OCI-LY1 (cell line): Measurements from ENCODE around the gene KCNA10.
"Not testable (repeated sequence)": the region's sequence is repeated elsewhere in the genome, so short reads cannot be mapped to it uniquely, and the experiment has no call there.

Experiments
- H2AFZ ChIP-seq: fragments of 200-600 bp; sonication (generic), shearing (Covaris generic); 2 replicates; pipeline ENCODE4 v1.6.0; 2014; ENCODE audit warnings: antibody characterized with exemption, mild to moderate bottlenecking, low read length
- H3F3A ChIP-seq: fragments of 200-600 bp; sonication (generic), shearing (Covaris generic); 2 replicates; pipeline ENCODE4 v1.6.0; 2014; ENCODE audit warnings: mild to moderate bottlenecking, antibody characterized with exemption, low read length, moderate library complexity; ENCODE audit not compliant: insufficient read depth
- H3K27ac ChIP-seq: fragments of 200-600 bp; sonication (generic); 2 replicates; pipeline ENCODE4 v1.5.1; 2014; ENCODE audit warnings: low read length, mixed run types, mild to moderate bottlenecking, low read depth; ENCODE audit not compliant: poor library complexity, severe bottlenecking
- H3K27me3 ChIP-seq: fragments of 200-600 bp; sonication (generic); 2 replicates; pipeline ENCODE4 v1.6.0; 2014; ENCODE audit warnings: antibody characterized with exemption, mild to moderate bottlenecking, low read length, moderate library complexity; ENCODE audit not compliant: insufficient read depth
- H3K36me3 ChIP-seq: fragments of 200-600 bp; sonication (generic); 2 replicates; pipeline ENCODE4 v1.6.1; 2014; ENCODE audit warnings: mild to moderate bottlenecking, antibody characterized with exemption, low read length, moderate library complexity, mixed read lengths; ENCODE audit not compliant: insufficient read depth
- H3K4me1 ChIP-seq: fragments of 200-600 bp; sonication (generic); 2 replicates; pipeline ENCODE4 v1.5.1; 2014; ENCODE audit warnings: mild to moderate bottlenecking, low read length, moderate library complexity; ENCODE audit not compliant: insufficient read depth, severe bottlenecking
- H3K4me2 ChIP-seq: fragments of 200-600 bp; sonication (generic), shearing (Covaris generic); 2 replicates; pipeline ENCODE4 v1.6.1; 2014; ENCODE audit warnings: low read length
- H3K4me3 ChIP-seq: fragments of 200-600 bp; sonication (generic); 2 replicates; pipeline ENCODE4 v1.5.1; 2014; ENCODE audit warnings: low read length, low read depth, mild to moderate bottlenecking, mixed read lengths; ENCODE audit not compliant: poor library complexity, severe bottlenecking
- H3K79me2 ChIP-seq: fragments of 200-600 bp; shearing (Covaris generic); 2 replicates; pipeline ENCODE4 v1.6.1; 2016; ENCODE audit warnings: mixed run types, low read length, mixed read lengths; ENCODE audit not compliant: insufficient read depth
- H3K9ac ChIP-seq: fragments of 200-600 bp; sonication (generic), shearing (Covaris generic); 2 replicates; pipeline ENCODE4 v1.6.1; 2014; ENCODE audit warnings: mild to moderate bottlenecking, low read length, mixed read lengths
- H3K9me2 ChIP-seq: fragments of 200-600 bp; sonication (generic), shearing (Covaris generic); 2 replicates; pipeline ENCODE4 v1.6.1; 2014; ENCODE audit warnings: low read depth, mild to moderate bottlenecking, low read length, mixed read lengths
- H3K9me3 ChIP-seq: fragments of 200-600 bp; shearing (Covaris generic); 2 replicates; pipeline ENCODE4 v1.6.1; 2014; ENCODE audit warnings: low read length, mixed read lengths
- H4K20me1 ChIP-seq: fragments of 200-600 bp; sonication (generic), shearing (Covaris generic); 2 replicates; pipeline ENCODE4 v1.6.0; 2016; ENCODE audit warnings: mild to moderate bottlenecking, low read length; ENCODE audit not compliant: insufficient read depth
- EZH2 ChIP-seq: fragments of 200-600 bp; sonication (generic), shearing (Covaris generic); IDR thresholded peaks from 2 replicates; pipeline ENCODE4 v1.8.0; 2017; ENCODE audit warnings: borderline replicate concordance, mixed run types, mild to moderate bottlenecking, antibody characterized with exemption, low read length, moderate library complexity, mixed read lengths
- TF ChIP-seq, protein P1 (sequence below): fragments of 200-600 bp; sonication (generic), shearing (Covaris generic); IDR thresholded peaks from 2 replicates; pipeline ENCODE4 v1.5.1; 2017; ENCODE audit warnings: mild to moderate bottlenecking, antibody characterized with exemption, low read length, moderate library complexity, mixed read lengths

KCNA10 gene

DNA sequence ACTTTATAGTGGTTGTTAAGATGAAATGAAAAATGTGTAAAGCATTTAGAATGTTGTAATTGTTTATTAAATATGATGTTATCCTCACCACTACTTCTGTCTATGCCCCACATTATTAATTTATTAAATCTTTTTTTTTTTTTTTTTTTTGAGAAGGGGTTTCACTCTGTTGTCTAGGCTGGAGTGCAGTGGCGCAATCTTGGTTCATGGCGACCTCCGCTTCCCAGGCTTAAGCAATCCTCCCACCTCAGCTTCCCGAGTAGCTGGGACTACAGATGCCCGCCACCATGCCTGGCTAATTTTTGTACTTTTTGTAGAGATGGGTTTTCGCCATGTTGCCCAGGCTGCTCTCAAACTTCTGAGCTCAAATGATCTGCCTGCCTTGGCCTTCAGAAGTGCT is 7.5 kb downstream of the KCNA10 start:
- Histone ChIP-seq H3K27ac (no peak overlapping the region), H3K9ac (no peak overlapping the region), H3K4me1 (no peaks in the 10 kb centered on the region), H3K79me2 (no peaks in the 10 kb centered on the region), H3K9me2 (no peaks in the 10 kb centered on the region), H3K36me3 (no peaks in the 10 kb centered on the region), H3F3A (no peaks in the 10 kb centered on the region), H3K9me3 (no peaks in the 10 kb centered on the region), H2AFZ (no peak overlapping the region), H3K4me3 (no peak overlapping the region), H3K4me2 (no peak overlapping the region), H3K27me3 (no peaks in the 10 kb centered on the region; the same call in 1 of the 2 replicates), H4K20me1 (no peaks in the 10 kb centered on the region)
- no peak for TF ChIP-seq EZH2
- TF ChIP-seq, protein P1, sequence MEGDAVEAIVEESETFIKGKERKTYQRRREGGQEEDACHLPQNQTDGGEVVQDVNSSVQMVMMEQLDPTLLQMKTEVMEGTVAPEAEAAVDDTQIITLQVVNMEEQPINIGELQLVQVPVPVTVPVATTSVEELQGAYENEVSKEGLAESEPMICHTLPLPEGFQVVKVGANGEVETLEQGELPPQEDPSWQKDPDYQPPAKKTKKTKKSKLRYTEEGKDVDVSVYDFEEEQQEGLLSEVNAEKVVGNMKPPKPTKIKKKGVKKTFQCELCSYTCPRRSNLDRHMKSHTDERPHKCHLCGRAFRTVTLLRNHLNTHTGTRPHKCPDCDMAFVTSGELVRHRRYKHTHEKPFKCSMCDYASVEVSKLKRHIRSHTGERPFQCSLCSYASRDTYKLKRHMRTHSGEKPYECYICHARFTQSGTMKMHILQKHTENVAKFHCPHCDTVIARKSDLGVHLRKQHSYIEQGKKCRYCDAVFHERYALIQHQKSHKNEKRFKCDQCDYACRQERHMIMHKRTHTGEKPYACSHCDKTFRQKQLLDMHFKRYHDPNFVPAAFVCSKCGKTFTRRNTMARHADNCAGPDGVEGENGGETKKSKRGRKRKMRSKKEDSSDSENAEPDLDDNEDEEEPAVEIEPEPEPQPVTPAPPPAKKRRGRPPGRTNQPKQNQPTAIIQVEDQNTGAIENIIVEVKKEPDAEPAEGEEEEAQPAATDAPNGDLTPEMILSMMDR: no peak

DNA sequence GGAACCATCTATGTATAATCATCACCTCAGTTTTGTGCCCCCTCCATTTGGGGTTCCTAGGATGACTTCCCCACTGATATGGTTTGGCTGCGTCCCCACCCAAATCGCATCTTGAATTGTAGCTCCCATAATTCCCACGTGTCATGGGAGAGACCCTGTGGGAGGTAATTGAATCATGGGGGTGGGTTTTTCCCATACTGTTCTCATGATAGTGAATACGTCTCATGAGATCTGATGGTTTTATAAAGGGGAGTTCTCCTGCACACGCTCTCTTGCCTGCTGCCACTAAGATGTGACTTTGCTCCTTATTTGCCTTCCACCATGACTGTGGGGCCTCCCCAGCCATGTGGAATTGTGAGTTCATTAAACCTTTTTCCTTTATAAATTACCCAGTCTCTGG is 8.1 kb downstream of the KCNA10 start:
- not testable (repeated sequence) for H3K9ac ChIP-seq, H3K27me3 ChIP-seq, H3F3A ChIP-seq, H3K36me3 ChIP-seq, H2AFZ ChIP-seq, H3K4me2 ChIP-seq, H3K27ac ChIP-seq, H4K20me1 ChIP-seq, H3K4me1 ChIP-seq, H3K9me3 ChIP-seq, H3K79me2 ChIP-seq, H3K4me3 ChIP-seq, H3K9me2 ChIP-seq

DNA sequence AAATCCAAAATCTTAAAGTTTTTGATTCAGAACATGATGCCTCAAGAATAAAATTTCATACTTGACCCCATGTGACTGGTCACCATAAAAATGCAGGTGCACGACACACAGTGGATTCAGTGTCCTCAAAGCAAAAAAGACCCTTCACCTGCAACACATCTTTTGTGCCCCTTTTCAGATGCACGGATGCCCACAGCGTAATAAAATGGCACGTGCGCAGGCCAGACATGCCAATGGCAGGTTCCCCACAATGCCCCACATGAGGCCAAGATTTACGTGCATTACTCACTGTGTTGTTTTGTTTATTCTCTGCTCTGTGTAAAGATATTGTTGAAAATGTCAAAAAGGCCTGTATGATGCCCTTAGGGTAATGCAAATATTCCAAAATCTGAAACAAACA is 9.3 kb downstream of the KCNA10 start:
- Histone ChIP-seq H3K4me3 (no peak overlapping the region), H3K4me1 (no peaks in the 10 kb centered on the region), H3K9me2 (no peaks in the 10 kb centered on the region), H3K27ac (no peak overlapping the region), H3K9me3 (no peaks in the 10 kb centered on the region), H4K20me1 (no peaks in the 10 kb centered on the region), H3K9ac (no peak overlapping the region), H3F3A (no peaks in the 10 kb centered on the region), H3K79me2 (no peaks in the 10 kb centered on the region), H3K36me3 (no peaks in the 10 kb centered on the region), H3K4me2 (no peak overlapping the region), H3K27me3 (no peaks in the 10 kb centered on the region; the same call in 1 of the 2 replicates), H2AFZ (no peak overlapping the region)
- TF ChIP-seq, protein P1: no peak
- TF ChIP-seq EZH2: no peak
